NCI-H2196 treated with DMSO at 0.1 percent for 48 hours (cell line): ENCODE results near the gene YEATS2.

Source experiments
- DNase-seq: peaks from one replicate; lab custom pipeline; 2025; ENCODE audit not compliant: unreplicated experiment; lab: John Stamatoyannopoulos, UW

The YEATS2 gene

GRCh38 chr3:183828538-183828870 is 130.9 kb downstream of the YEATS2 start:
- DNase-seq, result no peak

- DNase-seq, result no peak
Measured at GRCh38 chr3:183829466-183829865, 131.9 kb downstream of the YEATS2 start.

GRCh38 chr3:183830187-183830586 is 132.6 kb downstream of the YEATS2 start:
- DNase-seq, result no peak

DNA sequence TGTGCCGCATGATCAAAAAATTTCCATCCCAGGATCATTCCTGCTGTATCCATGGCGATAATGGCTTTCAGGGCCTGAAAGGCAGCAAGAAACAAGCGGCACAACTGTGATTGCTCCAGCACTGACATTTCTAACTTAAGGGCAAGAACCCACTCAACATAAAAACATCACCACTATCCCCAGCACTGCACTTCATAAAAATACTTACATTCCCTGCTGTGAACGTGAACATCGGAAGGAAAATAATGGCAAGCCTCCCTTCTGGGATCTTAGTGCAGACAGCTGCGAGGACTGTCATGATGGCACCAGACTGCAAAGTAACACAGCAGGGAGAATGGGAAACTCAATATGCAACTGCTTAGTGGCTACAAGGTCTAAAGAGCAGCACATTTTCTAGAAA is 135.9 kb downstream of the YEATS2 start:
- no peak for DNase-seq

DNA sequence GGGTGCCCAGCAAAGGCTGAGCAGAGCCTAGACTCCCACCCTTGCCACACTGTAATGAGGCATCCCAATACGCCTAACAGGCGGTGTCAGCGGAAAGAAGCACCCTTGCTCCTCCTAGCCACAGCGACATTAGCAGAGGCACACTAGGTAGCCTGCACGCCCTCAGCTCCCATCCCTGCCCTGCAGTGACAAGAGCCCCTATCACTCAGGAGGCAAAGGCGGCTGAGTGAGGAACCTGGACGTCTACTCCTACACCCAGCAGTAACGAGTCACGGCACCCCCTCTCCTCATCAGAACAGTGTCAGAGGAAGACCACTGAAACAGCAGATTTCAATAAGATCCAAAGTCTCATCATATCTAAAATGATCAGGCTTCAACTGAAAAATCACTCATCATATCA is 139.8 kb downstream of the YEATS2 start:
- DNase-seq, result no peak

- DNase-seq, result no peak
Measured at GRCh38 chr3:183837894-183838293, 140.3 kb downstream of the YEATS2 start.

- no peak for DNase-seq
Measured at GRCh38 chr3:183839751-183840150, 142.2 kb downstream of the YEATS2 start.

- no peak for DNase-seq
Measured at GRCh38 chr3:183844606-183845005, 147.0 kb downstream of the YEATS2 start.

DNA sequence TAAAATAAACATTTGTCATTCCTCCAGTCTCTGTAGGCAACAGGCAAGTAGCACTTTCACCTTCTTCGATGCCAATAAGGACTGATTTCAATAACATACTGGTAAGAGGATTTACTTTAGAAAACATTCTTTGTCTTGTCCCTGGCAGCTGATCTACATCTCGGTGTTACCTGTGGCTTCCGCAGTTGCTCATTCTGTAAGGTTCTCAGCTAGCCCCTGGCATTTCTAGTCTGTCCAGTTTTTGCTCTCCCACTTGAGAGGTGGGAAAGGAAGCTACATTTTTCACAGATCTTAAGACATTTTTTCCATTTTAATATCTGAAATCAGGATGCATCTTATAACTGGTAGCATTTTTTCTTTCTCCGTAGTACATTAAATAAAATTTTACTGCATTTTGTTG is 147.5 kb downstream of the YEATS2 start:
- DNase-seq, result no peak

- no peak for DNase-seq
Measured at GRCh38 chr3:183845608-183846288, 148.2 kb downstream of the YEATS2 start.

GRCh38 chr3:183854318-183855035 is 156.9 kb downstream of the YEATS2 start:
- no peak for DNase-seq

GRCh38 chr3:183857863-183858262 is 160.3 kb downstream of the YEATS2 start:
- no peak for DNase-seq
